B cell (primary cell): ENCODE measurements around the gene STK24. TPM values are rescaled to one million over a fixed set of nuclear protein-coding genes. Genes with fewer than 3 reads are reported as not detected.

Source experiments
- ATAC-seq: fragments of 200-7000 bp; cut with Tn5 transposase; one replicate; pipeline ENCODE4 v1.10.0; 2021; ENCODE audit warnings: low read depth, mild to moderate bottlenecking, moderate number of reproducible peaks, moderate library complexity
- CTCF ChIA-PET: fragments of 350-600 bp; sonication (Branson Sonifier 250); formaldehyde crosslinking; loops from one replicate; lab custom pipeline; 2021; ENCODE audit warnings: antibody characterized with exemption, inconsistent platforms; lab: Charles Lee
- POLR2A ChIA-PET: fragments of 350-600 bp; sonication (Branson Sonifier 250); formaldehyde crosslinking; loops from one replicate; lab custom pipeline; 2021; ENCODE audit warnings: antibody characterized with exemption; lab: Charles Lee
- DNase-seq: peaks from one replicate; pipeline ENCODE4 v3.0.0; 2013
- H2AFZ ChIP-seq: 2 replicates; pipeline ENCODE4 v1.6.1; 2012; ENCODE audit warnings: mild to moderate bottlenecking, low read depth, low read length; ENCODE audit not compliant: insufficient read depth, poor library complexity, severe bottlenecking
- H3K27ac ChIP-seq, 2 donors: 1 replicate in 1 of 2; 2 replicates in 1 of 2; pipeline ENCODE4 v1.5.1; 2012 to 2013; ENCODE audit warnings: low read length in 2 of 2, mild to moderate bottlenecking in 2 of 2, moderate library complexity in 1 of 2
- H3K27me3 ChIP-seq, 4 experiments: fragments of 200-600 bp in 1 of 4; sonication (generic) in 1 of 4; replicated peaks in 1 of 4; 1 replicate in 2 of 4; 2 replicates in 2 of 4; pipeline versions ENCODE4 v1.6.1 to v1.7.0; 2013 to 2016; ENCODE audit warnings: low read length in 3 of 4, mild to moderate bottlenecking in 2 of 4, mixed read lengths in 1 of 4, moderate library complexity in 1 of 4; ENCODE audit not compliant: insufficient read depth in 4 of 4, control insufficient read depth in 3 of 4; ENCODE audit errors: control extremely low read depth in 1 of 4
- H3K36me3 ChIP-seq, 2 experiments: replicated peaks in 1 of 2; 1 replicate in 1 of 2; 2 replicates in 1 of 2; pipeline versions ENCODE4 v1.6.1 to v1.7.1; 2013; ENCODE audit warnings: low read length in 1 of 2; ENCODE audit not compliant: insufficient read depth in 2 of 2, control insufficient read depth in 1 of 2; ENCODE audit errors: control extremely low read depth in 1 of 2, extremely low read depth in 1 of 2
- H3K4me1 ChIP-seq, 2 donors: fragments of 200-600 bp in 1 of 2; sonication (generic) in 1 of 2; 1 replicate in 1 of 2; 2 replicates in 1 of 2; pipeline versions ENCODE4 v1.5.1 to v1.6.1; 2013 to 2017; ENCODE audit warnings: low read length in 2 of 2; ENCODE audit not compliant: control insufficient read depth in 2 of 2, insufficient read depth in 2 of 2
- H3K4me2 ChIP-seq: replicated peaks from 2 replicates; pipeline ENCODE3; 2012; ENCODE audit warnings: mild to moderate bottlenecking, low read depth, low read length; ENCODE audit not compliant: poor library complexity, severe bottlenecking
- H3K4me3 ChIP-seq, 5 experiments: fragments of 200-600 bp in 1 of 5; sonication (generic) in 1 of 5; 1 replicate in 3 of 5; 2 replicates in 2 of 5; pipeline versions ENCODE4 v1.5.1 to v1.7.0; 2011 to 2016; ENCODE audit warnings: low read length in 4 of 5, mild to moderate bottlenecking in 4 of 5, low read depth in 2 of 5, control low read depth in 1 of 5, moderate library complexity in 1 of 5; ENCODE audit not compliant: insufficient read depth in 1 of 5; ENCODE audit errors: control extremely low read depth in 1 of 5, extremely low read depth in 1 of 5
- H3K79me2 ChIP-seq: fragments of 200-600 bp; sonication (generic); one replicate; pipeline ENCODE4 v1.6.0; 2016; ENCODE audit warnings: low read length; ENCODE audit not compliant: control insufficient read depth, insufficient read depth
- H3K9ac ChIP-seq: fragments of 200-600 bp; sonication (generic); 2 replicates; pipeline ENCODE4 v1.6.1; 2017; ENCODE audit warnings: mild to moderate bottlenecking, low read length, moderate library complexity
- H3K9me3 ChIP-seq, 3 donors: one replicate each; pipeline versions ENCODE4 v1.6.1 to v1.7.1; 2013; ENCODE audit warnings: low read length in 2 of 3; ENCODE audit not compliant: control insufficient read depth in 2 of 3, insufficient read depth in 1 of 3; ENCODE audit errors: control extremely low read depth in 1 of 3
- H4K20me1 ChIP-seq: 2 replicates; pipeline ENCODE4 v1.6.0; 2012; ENCODE audit warnings: mild to moderate bottlenecking, low read length; ENCODE audit not compliant: insufficient read depth, control insufficient read depth, poor library complexity, severe bottlenecking
- H3K27ac Mint-ChIP-seq: one replicate; pipeline ENCODE4 v1.8.0; 2021; ENCODE audit warnings: mixed read lengths
- H3K27me3 Mint-ChIP-seq: one replicate; pipeline ENCODE4 v1.8.0; 2021; ENCODE audit warnings: mixed read lengths
- H3K4me1 Mint-ChIP-seq: one replicate; pipeline ENCODE4 v1.8.0; 2021; ENCODE audit warnings: mixed read lengths
- H3K4me3 Mint-ChIP-seq: one replicate; pipeline ENCODE4 v1.8.0; 2021; ENCODE audit warnings: mixed read lengths
- H3K9me3 Mint-ChIP-seq: one replicate; pipeline ENCODE4 v1.8.0; 2022; ENCODE audit warnings: mixed read lengths; ENCODE audit not compliant: insufficient read depth
- CTCF ChIP-seq: fragments of 200-600 bp; IDR thresholded peaks from one replicate; pipeline ENCODE4 v1.8.0; 2022; ENCODE audit warnings: antibody characterized with exemption, mild to moderate bottlenecking
- EZH2 ChIP-seq: IDR thresholded peaks from 2 replicates; pipeline ENCODE4 v1.6.1; 2012; ENCODE audit warnings: borderline replicate concordance, low read depth, mild to moderate bottlenecking, moderate library complexity, low read length; ENCODE audit not compliant: insufficient read depth, poor library complexity, severe bottlenecking
- WGBS: methylation state at CpG from one replicate; pipeline ENCODE4 v1.1.5; 2013; ENCODE audit warnings: missing lambda C conversion rate; ENCODE audit not compliant: insufficient coverage; 5-methylcytosine and 5-hydroxymethylcytosine counted together
- intact Hi-C: fragments of 100-400 bp; cut with micrococcal nuclease; formaldehyde crosslinking; loops from one replicate; pipeline ENCODE4 v1.10.0; 2022
- polyA plus RNA-seq: library from polyadenylated mRNA; depleted of rRNA; stranded (reverse); fragments of >200 nt; gene quantifications from 2 replicates; pipeline ENCODE4 v1.2.3, GENCODE V29; 2012
- total RNA-seq, 2 donors: library from RNA; stranded (reverse); fragments of 120-200 nt in 1 of 2; gene quantifications; 1 replicate in 1 of 2; 2 replicates in 1 of 2; pipeline versions ENCODE4 v1.2.3 to v1.2.4, GENCODE V29; 2013 to 2022

Gene STK24
- total and polyA plus RNA-seq, 2 donors (not counting 1 experiment from before 2014, with no cell fraction given), result 47.2 to 117 TPM

- no peaks in the 10 kb centered on the region for H3K4me1 ChIP-seq
- H3K27ac ChIP-seq, result no peak overlapping the region
- ChIA-PET CTCF (interaction anchor here (0.8 to 3.1 kb wide), 4 partner anchors 11 to 222 kb away, joined by 3 to 23 read pairs (median 4); no protein-coding TSS in a partner anchor), POLR2A (no interaction called here)
- peaks cover 5% of the 10 kb centered on the region for H4K20me1 ChIP-seq
- H3K36me3 ChIP-seq, result peaks cover 3 to 63% of the 10 kb centered on the region in 2 experiments
- no peaks in the 10 kb centered on the region for H3K27me3 Mint-ChIP-seq
- peaks cover 2% of the 10 kb centered on the region for H3K4me1 Mint-ChIP-seq
- H3K4me2 ChIP-seq, result no peak overlapping the region
- no peaks in the 10 kb centered on the region for H3K9me3 ChIP-seq
- no peak overlapping the region for H3K9ac ChIP-seq
- DNase-seq (no peak), ATAC-seq (no peak)
- intact Hi-C loops, result no loop called here
- H3K27me3 ChIP-seq, result no peaks in the 10 kb centered on the region
- no peak overlapping the region for H3K27ac Mint-ChIP-seq
- no peak overlapping the region for H2AFZ ChIP-seq
- TF ChIP-seq CTCF (no peak), EZH2 (no peak)
- H3K9me3 Mint-ChIP-seq, result no peaks in the 10 kb centered on the region
- over 99% methylated on average over 14 of the region's 23 CpGs for WGBS
- no peak overlapping the region for H3K4me3 Mint-ChIP-seq
- H3K4me3 ChIP-seq, result no peak overlapping the region
- no peaks in the 10 kb centered on the region for H3K79me2 ChIP-seq
Measured at GRCh38 chr13:98451676-98452470, 125.0 kb downstream of the STK24 start.

DNA sequence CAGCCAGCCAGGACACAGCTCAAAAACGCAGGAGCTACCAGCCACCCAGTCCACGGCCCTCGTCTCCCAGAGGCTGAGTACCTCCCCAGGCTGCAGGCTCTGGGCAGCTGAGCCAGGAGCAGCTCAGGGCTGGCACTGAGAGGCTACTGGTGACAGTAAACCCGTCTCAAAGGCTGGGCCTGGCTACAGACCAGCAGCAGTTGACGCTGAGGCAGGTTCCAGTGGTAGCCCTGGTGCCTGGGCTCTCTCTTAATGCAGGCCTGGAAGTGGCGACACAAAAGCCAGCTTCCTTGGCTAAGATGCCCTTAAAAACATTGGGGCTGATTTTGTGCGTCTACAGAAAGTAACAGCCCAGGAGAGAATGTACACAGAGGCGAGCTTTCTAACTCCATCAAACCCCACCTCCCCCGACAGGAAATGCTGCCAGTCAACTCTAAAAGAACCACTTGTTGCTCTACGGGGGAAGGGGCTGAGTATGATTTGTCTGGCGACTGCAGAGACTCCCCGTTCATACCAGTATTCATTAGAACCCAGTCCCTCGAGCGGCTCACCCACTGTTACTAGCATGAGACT is 126.3 kb downstream of the STK24 start:
- Histone ChIP-seq H3K4me2 (no peak overlapping the region), H3K79me2 (no peaks in the 10 kb centered on the region), H3K36me3 (peaks cover 0 to 52% of the 10 kb centered on the region in 2 experiments), H3K9me3 (no peaks in the 10 kb centered on the region), H3K27ac (no peak overlapping the region), H3K27me3 (no peaks in the 10 kb centered on the region), H2AFZ (no peak overlapping the region), H3K4me1 (peaks cover 3 to 4% of the 10 kb centered on the region in 2 donors), H4K20me1 (peaks cover 5% of the 10 kb centered on the region), H3K4me3 (no peak overlapping the region), H3K9ac (no peak overlapping the region)
- H3K4me1 Mint-ChIP-seq, result peaks cover 6% of the 10 kb centered on the region
- ATAC-seq, result no peak
- WGBS, result 89% methylated on average over 9 of the region's 14 CpGs
- TF ChIP-seq CTCF, result no peak
- no peak for TF ChIP-seq EZH2
- intact Hi-C loops, result no loop called here
- ChIA-PET POLR2A (no interaction called here), CTCF (interaction anchor here (0.7 to 3.1 kb wide), 5 partner anchors 10 to 224 kb away, joined by 3 to 23 read pairs (median 5); no protein-coding TSS in a partner anchor)
- no peak overlapping the region for H3K4me3 Mint-ChIP-seq
- no peak overlapping the region for H3K27ac Mint-ChIP-seq
- DNase-seq, result no peak
- H3K9me3 Mint-ChIP-seq, result no peaks in the 10 kb centered on the region
- H3K27me3 Mint-ChIP-seq, result no peaks in the 10 kb centered on the region
